KOPT-K1 (cell line): Measurements from ENCODE around the gene BRINP2.

Source experiments
- H3K27ac ChIP-seq: fragments of 200-600 bp; sonication (generic); 2 replicates; pipeline ENCODE4 v1.5.1; 2016; ENCODE audit warnings: antibody characterized with exemption, mild to moderate bottlenecking, low read depth, low read length; ENCODE audit not compliant: poor library complexity, severe bottlenecking
- H3K36me3 ChIP-seq: fragments of 200-600 bp; sonication (generic); 2 replicates; pipeline ENCODE4 v1.5.1; 2017; ENCODE audit warnings: antibody characterized with exemption, mild to moderate bottlenecking, low read length, moderate library complexity; ENCODE audit not compliant: insufficient read depth
- H3K9me3 ChIP-seq: fragments of 200-600 bp; sonication (generic); 2 replicates; pipeline ENCODE4 v1.5.1; 2017; ENCODE audit warnings: antibody characterized with exemption, low read length, mild to moderate bottlenecking; ENCODE audit not compliant: insufficient read depth, poor library complexity, severe bottlenecking

BRINP2 gene

DNA sequence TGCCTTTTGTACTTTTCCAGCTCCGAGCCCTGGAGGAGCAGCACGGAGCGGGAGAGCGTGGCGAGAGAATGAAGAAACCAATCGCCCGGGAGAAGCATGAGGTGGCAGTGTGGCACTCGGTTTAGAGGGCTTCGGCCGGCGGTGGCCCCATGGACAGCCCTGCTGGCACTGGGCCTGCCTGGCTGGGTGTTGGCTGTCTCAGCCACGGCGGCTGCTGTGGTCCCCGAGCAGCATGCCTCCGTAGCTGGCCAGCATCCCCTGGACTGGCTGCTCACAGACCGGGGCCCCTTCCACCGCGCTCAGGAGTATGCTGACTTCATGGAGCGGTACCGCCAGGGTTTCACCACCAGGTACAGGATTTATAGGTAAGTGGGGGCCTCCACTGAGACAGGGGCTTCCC, 59.0 kb downstream of the BRINP2 start:
- H3K36me3 ChIP-seq, result no peaks in the 10 kb centered on the region
- H3K27ac ChIP-seq, result no peak overlapping the region
- no peaks in the 10 kb centered on the region for H3K9me3 ChIP-seq

DNA sequence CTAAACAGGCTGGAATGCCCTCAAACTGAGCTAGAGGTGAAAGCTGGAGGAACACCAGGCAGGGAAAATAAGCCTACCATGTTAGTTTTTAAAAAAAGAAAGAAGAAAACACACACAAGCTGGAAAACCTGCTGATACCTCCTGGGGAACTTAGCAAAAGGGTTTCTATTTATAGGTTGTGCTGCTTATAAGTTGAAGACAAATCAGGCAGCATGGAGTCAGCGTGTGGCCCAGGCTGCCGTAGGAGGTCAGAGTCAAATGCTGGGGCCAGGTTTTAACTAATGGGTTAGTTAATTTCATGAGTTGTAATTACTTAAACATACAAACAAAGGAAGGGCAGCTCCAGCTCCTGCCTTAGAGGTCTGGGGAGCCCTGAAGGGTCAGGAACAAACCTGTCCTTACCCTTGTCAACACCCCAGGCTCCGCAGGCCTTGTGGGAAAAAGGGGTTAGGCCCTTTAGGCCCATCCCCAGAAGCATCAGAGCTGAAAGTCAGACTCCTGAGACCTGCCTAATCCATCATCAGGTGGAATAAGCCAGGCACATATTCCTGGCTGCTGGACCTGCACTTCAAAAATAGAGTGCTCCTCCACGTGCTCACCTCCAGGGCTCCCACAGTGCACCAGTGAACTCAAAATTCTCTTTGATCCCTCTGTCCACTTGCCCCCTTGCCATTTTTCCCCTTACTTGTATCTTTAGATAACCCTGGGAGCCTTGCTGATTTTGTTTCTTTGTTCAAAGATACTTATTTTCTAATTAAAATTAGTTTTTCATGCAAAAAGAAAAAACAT, 59.7 kb downstream of the BRINP2 start:
- no peaks in the 10 kb centered on the region for H3K9me3 ChIP-seq
- no peak overlapping the region for H3K27ac ChIP-seq
- no peaks in the 10 kb centered on the region for H3K36me3 ChIP-seq

DNA sequence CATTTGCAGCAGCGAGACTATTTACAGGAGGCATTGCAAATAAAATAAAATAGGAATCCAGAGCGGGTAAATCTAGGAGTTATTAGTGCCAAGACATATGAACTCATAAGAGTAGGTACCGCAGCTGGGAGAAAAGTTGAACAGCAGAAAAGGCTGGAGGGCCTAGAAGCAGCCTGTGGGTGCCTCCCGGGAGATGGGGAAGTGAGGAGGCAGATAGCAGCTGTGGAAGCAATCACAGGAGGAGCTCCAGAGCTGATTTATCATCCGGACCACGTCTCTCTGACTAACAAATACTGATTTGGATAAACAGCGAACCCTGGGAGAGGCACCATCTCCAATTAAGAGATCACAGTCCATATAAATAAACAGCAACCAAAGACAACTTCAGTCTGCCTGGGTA, 64.6 kb downstream of the BRINP2 start:
- H3K9me3 ChIP-seq, result no peaks in the 10 kb centered on the region
- no peaks in the 10 kb centered on the region for H3K36me3 ChIP-seq
- H3K27ac ChIP-seq, result no peak overlapping the region

DNA sequence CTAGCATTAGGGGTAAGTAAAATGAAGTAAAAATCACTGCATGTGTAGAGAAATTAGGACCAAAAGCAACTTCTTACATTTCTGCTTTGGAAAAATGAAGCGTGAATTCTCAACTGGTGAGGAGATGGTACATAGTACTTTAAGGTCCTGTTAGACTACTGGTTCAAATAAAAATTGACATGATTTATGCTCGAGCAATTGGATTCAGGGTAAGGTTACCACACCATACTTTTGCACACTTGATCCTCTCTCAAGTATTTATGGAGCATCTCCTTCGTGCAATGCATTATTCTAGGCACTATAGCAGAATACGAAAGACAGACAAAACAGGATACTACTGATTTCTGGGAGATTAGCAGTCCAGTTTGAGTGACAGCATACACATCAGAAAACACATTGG, 66.2 kb downstream of the BRINP2 start:
- Histone ChIP-seq H3K36me3 (no peaks in the 10 kb centered on the region), H3K9me3 (no peaks in the 10 kb centered on the region), H3K27ac (no peak overlapping the region)

DNA sequence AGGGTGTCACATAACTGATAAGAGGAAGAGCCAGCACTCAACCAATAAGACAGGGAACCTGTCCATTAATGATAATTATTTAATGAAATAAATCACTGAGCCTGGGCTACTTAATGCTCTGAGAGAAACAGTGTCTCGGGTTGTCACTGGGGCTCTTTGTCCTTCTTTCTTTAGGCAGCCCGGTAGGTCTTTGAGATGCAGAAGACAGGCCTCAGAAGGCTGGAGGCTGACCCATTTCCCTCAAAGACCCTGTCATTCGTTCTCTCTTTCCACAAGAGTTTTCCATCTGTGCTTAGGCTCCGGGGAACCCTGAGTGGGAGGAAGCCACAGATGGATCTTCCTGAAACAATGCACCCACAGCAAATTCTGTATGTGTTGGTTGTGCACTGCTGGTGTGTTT, 68.2 kb downstream of the BRINP2 start:
- no peak overlapping the region for H3K27ac ChIP-seq
- H3K36me3 ChIP-seq, result no peaks in the 10 kb centered on the region
- no peaks in the 10 kb centered on the region for H3K9me3 ChIP-seq

DNA sequence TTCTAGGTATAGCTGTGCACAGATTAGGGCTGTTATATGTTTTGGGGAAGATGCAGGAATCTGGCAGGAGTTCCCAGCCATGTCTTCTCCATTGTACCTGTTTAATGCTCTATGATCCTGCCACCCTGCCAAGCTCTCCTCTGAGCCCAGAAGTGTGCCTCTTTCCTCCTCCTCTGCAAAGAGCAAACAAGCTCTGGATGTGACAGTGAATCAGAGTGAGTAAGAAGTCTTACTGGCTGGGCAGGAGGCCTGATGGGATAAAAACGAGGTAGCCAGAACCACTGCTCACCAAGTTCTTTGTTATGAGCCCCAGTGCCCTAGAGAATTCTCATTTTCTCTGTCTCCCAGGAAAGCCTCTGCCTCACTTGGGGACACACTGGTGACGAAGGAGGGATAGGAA, 69.0 kb downstream of the BRINP2 start:
- H3K27ac ChIP-seq, result no peak overlapping the region
- H3K9me3 ChIP-seq, result no peaks in the 10 kb centered on the region
- H3K36me3 ChIP-seq, result no peaks in the 10 kb centered on the region

DNA sequence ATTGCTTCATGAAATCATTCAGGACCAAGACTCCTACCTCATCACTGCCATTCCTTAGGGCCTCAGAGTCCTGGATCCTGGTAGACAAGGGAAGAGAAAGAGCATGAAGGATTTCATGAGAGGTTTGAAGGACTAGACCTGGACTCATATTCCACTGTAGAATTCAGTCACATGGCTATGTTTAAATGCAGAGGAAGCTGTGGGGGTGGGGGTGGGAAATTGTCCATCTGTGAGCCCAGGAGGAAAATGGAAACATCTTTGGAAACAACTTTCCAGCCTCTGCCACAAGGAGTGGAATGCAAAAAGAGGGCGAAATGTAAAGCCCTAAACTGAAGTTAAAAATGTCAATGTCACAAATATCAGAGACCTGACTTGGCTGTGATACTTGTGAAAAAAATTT, 73.0 kb downstream of the BRINP2 start:
- H3K27ac ChIP-seq, result no peak overlapping the region
- no peaks in the 10 kb centered on the region for H3K9me3 ChIP-seq
- H3K36me3 ChIP-seq, result no peaks in the 10 kb centered on the region

DNA sequence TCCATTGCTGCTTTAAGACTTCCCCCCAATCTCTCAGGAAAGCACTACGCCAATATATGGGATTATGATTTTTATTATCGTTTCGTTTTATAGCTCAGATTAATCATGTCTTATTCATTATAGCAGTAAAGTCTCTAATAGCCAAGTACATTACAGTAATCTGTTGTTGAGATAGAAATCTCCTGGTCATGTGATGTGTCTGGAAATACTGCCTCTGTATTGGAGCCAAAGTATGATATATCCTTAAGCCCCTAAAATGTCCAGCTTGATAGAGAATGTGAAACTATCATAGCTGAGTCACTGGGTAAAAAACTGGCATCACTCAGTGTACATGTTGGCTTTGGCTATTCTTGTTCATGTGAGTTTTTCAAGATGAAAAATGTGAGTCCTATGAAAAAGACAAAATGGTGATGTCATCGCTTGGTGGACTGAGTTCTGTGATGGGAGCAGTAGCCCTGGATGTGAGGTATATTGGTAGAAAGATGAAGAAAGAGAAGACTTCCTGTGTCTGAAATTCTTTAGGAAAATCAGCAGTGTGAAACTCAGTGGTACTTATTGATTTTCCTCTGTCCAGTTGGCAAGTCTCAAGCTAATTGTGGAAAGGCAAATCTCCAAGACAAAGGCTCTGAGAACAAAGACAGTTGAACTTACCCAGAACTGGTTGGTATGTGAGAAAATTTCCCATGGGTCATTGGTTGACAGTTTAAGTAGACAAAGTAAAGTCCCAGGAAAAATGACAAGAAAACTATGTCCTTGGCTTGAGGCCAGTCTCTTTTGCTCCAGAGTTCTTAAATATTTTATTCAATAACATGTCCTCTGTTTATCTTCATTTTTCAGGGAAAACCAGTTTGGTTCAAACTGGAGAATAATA, 76.2 kb downstream of the BRINP2 start:
- H3K9me3 ChIP-seq, result no peaks in the 10 kb centered on the region
- no peak overlapping the region for H3K27ac ChIP-seq
- no peaks in the 10 kb centered on the region for H3K36me3 ChIP-seq

DNA sequence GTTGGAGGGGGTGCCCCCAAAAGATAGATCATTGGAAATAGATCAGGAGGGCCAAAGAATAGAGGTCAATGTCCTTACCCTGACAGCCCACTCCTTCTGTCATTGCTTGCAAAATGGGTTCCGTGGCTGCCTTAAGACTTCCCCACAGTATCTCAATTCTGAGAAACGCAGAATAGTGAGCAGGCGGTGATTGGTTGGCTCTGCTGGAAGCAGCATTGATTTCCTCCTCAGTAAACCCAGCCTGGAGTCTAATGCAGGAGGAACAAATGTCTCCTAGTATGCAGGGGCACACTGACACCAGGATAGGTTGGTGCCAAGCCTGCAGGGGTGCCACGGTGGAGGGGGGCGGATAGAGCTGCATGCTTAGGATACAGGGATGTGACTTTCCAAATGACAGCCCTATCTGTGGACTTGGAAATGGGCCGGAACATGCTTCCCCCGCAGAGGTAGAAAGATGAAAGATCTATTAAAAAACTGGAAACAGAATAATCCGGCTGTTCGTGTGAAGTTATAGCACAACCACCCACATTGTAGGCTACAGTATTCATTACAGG, 76.9 kb downstream of the BRINP2 start:
- Histone ChIP-seq H3K36me3 (no peaks in the 10 kb centered on the region), H3K27ac (no peak overlapping the region), H3K9me3 (no peaks in the 10 kb centered on the region)

DNA sequence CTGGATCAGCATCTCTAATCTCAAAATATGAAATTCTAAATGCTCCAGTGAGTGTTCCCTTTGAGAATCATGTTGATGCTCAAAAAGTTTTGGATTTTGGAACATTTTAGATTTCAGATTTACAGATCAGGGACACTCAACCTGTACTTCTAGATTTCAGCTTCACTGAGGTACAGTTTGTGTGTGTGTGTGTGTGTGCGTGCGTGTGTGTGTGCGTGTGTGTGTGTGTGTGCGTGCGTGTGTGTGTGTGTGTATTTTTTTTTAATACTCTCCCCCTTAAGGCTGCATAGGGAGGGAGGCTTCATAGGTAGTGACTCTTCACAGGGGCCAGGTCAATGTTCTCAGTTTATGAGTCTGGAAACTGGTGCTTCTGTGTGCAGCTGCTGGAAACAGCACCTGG, 77.5 kb downstream of the BRINP2 start:
- no peaks in the 10 kb centered on the region for H3K36me3 ChIP-seq
- H3K27ac ChIP-seq, result no peak overlapping the region
- no peaks in the 10 kb centered on the region for H3K9me3 ChIP-seq

DNA sequence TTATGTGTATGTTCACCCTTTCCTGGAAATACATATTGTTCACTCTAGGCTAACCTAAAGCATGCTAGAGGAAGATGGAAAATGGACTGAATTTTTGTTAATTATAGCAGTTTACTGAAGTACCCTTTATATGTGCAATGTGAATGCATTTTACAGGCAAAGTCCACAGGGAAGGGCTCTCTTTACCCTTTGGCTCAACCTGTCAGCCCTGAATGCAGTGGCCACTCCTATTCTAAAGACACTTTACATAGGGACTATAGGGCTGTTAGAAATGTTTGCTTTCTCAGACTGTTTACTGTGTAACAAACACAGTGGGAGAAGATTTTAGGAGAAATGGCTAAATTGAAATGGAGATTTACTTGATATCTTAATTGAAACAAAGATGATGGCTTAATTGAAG, 78.5 kb downstream of the BRINP2 start:
- H3K9me3 ChIP-seq, result no peaks in the 10 kb centered on the region
- H3K27ac ChIP-seq, result no peak overlapping the region

DNA sequence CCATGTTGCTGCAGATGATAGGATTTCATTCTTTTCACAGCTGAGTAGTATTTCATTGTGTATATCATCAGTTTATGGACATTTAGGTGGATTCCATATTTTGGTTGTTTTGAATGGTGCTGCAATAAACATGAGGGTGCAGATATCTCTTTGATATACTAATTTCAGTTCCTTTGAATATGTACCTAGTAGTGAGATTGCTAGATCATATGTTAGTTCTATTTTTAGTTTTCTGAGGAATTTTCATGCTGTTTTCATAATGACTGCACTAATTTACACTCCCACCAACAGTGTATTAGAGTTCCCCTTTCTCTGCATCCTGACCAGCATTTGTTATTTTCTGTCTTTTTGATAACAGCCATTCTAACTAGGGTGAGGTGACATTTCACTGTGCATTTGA, 82.1 kb downstream of the BRINP2 start:
- Histone ChIP-seq H3K36me3 (no peaks in the 10 kb centered on the region), H3K27ac (no peak overlapping the region), H3K9me3 (no peaks in the 10 kb centered on the region)

More for the DNA sequence above, 78.5 kb downstream of the BRINP2 start:
- H3K36me3 ChIP-seq, result no peaks in the 10 kb centered on the region

DNA sequence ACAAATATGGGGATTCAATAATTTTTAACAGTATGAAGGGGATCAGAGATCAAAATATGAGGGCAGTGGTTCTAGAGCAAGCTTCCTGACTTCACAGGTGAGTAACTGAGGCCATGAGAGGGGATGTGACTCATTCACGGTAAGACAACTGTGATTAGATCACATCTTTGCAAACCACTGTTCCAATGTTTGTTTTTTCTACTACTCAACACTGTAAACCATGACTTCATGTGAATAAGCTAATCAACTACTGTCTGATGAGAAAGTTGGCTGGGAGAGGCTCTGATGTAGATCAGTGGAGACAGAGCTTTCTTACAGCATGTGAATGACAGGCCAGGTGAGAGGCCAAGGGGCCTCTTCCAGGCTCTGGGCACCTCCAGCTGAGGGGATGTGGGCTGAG, 84.7 kb downstream of the BRINP2 start:
- Histone ChIP-seq H3K27ac (no peak overlapping the region), H3K9me3 (no peaks in the 10 kb centered on the region), H3K36me3 (no peaks in the 10 kb centered on the region)

DNA sequence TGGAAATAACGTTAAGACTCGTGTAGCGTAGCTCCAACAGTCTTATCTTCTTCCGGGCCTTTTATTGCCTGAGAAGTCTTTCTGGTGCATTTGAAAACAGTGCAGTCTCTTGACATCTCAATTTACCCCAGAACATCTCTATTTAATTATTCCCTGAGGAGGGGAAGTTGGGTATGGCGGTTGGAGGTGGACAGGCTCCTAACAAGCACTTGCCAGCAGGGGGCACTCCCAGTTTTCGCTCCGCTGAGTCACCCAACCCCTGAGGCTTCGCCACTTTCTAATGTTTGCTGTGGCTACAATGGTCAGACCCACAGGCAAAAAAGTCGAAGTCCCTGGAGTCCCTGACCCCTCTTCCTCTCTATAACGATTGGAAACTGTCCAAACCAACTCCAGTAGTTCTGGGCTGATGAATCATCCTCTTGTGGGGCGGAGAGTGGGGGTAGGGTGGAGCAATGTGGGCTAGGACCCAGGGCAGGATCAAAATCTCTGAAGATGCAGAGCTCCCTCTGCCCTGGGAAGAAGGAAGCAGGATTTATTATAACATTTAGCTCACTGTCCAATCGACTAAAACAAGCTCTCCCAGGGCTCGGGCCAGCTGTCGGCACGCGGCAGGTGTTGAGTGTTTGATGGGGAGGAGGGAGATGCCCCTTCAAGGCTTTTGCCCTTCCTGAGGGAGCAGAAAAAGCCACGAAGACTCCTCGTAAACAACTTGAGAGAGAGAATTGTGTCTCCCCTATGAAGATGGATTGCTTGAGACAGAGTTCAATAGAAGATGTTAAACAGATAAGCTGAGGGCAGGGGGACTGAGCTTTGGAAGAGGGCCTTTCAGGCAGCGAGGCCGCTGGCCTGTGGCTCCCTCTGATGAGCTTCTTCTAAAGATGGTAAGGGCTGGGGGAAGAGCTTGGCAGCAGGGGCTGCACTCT, 85.7 kb downstream of the BRINP2 start:
- Histone ChIP-seq H3K27ac (no peak overlapping the region), H3K36me3 (no peaks in the 10 kb centered on the region), H3K9me3 (no peaks in the 10 kb centered on the region)

DNA sequence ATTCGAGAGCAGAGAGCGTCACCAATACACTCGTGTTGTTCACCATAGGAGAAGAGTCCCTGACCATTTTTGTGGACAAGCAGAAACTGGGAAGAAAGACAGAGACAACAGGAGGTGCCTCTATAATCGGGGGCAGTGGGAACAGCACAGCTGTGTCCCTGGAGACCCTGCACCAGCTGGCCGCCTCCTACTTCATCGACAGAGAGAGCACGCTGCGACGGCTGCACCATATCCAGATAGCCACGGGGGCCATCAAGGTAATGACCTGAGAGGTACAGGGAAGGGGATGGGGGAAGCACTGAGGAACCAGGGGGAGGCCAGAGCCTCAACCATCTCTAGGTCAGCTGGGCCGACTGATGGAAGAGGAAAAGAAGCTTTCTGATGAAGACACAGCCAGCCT, 86.4 kb downstream of the BRINP2 start:
- H3K9me3 ChIP-seq, result no peaks in the 10 kb centered on the region
- no peaks in the 10 kb centered on the region for H3K36me3 ChIP-seq
- no peak overlapping the region for H3K27ac ChIP-seq
